Endothelial cell of umbilical vein (primary cell): Measurements from ENCODE around the gene TAPBPL. TPM values are rescaled to one million over a fixed set of nuclear protein-coding genes. Genes with fewer than 3 reads are reported as not detected.

Source experiments
- BruUV-seq: library from RNA; stranded (reverse); fragments of 400-500 nt; replicated peaks from 2 replicates; lab custom pipeline; 2021; lab: Mats Ljungman, UMichigan
- CTCF ChIA-PET: fragments of 300-600, 350-600 bp; sonication (Branson Sonifier 250); formaldehyde crosslinking; loops from one replicate; lab custom pipeline; 2021; ENCODE audit warnings: antibody characterized with exemption, inconsistent platforms; lab: Charles Lee
- POLR2A ChIA-PET: fragments of 300-600, 350-600 bp; sonication (Branson Sonifier 250); formaldehyde crosslinking; loops from one replicate; lab custom pipeline; 2021; ENCODE audit warnings: antibody characterized with exemption, inconsistent platforms; lab: Charles Lee
- DNase-seq: peaks from one replicate; pipeline ENCODE4 v3.0.0-alpha.2; 2011; ENCODE audit warnings: low read depth, low spot score
- FAIRE-seq: peaks from 2 replicates; lab custom pipeline; 2011; peaks lifted over from hg19 to GRCh38; lab: Jason Lieb, UNC
- H2AFZ ChIP-seq: 2 replicates; pipeline ENCODE4 v1.6.0; 2012; ENCODE audit warnings: low read depth, low read length, control low read depth, inconsistent platforms
- H3K27ac ChIP-seq: 2 replicates; pipeline ENCODE4 v1.5.1; 2011; ENCODE audit warnings: low read depth, mild to moderate bottlenecking, control low read depth, low read length, moderate library complexity; ENCODE audit not compliant: insufficient read depth
- H3K27me3 ChIP-seq, 2 experiments: 2 replicates each; pipeline versions ENCODE4 v1.6.0 to v1.6.1; 2011; ENCODE audit warnings: low read length in 2 of 2, mixed read lengths in 1 of 2; ENCODE audit not compliant: control insufficient read depth in 2 of 2, insufficient read depth in 2 of 2
- H3K36me3 ChIP-seq, 2 experiments: 2 replicates in 1 of 2; 3 replicates in 1 of 2; pipeline ENCODE4 v1.5.1; 2011; ENCODE audit warnings: low read length in 2 of 2, mild to moderate bottlenecking in 1 of 2, moderate library complexity in 1 of 2; ENCODE audit not compliant: control insufficient read depth in 2 of 2, insufficient read depth in 2 of 2; ENCODE audit errors: extremely low read depth in 1 of 2
- H3K4me1 ChIP-seq: 3 replicates; pipeline ENCODE4 v1.5.1; 2011; ENCODE audit warnings: mild to moderate bottlenecking, low read length; ENCODE audit not compliant: control insufficient read depth, insufficient read depth; ENCODE audit errors: extremely low read depth
- H3K4me2 ChIP-seq: 2 replicates; pipeline ENCODE4 v1.6.1; 2011; ENCODE audit warnings: low read length, control low read depth, mixed read lengths; ENCODE audit not compliant: insufficient read depth
- H3K4me3 ChIP-seq, 3 experiments: fragments of 200-600 bp in 1 of 3; sonication (generic), shearing (Covaris generic) in 1 of 3; replicated peaks in 1 of 3; 2 replicates each; pipeline ENCODE4 v1.5.1; 2011 to 2016; ENCODE audit warnings: control low read depth in 3 of 3, low read length in 3 of 3, mild to moderate bottlenecking in 2 of 3, inconsistent platforms in 1 of 3, low read depth in 1 of 3, moderate library complexity in 1 of 3; ENCODE audit not compliant: insufficient read depth in 1 of 3
- H3K79me2 ChIP-seq: 2 replicates; pipeline ENCODE4 v1.6.0; 2012; ENCODE audit warnings: low read length, inconsistent platforms; ENCODE audit not compliant: control insufficient read depth, insufficient read depth
- H3K9ac ChIP-seq: replicated peaks from 2 replicates; pipeline ENCODE3; 2011; ENCODE audit warnings: low read length, control low read depth; ENCODE audit not compliant: insufficient read depth; ENCODE audit errors: extremely low read depth
- H3K9me1 ChIP-seq: replicated peaks from 3 replicates; pipeline ENCODE4 v1.6.0; 2011; ENCODE audit warnings: mild to moderate bottlenecking, low read length; ENCODE audit not compliant: control insufficient read depth, insufficient read depth; ENCODE audit errors: extremely low read depth
- H3K9me3 ChIP-seq: replicated peaks from 2 replicates; pipeline ENCODE4 v1.5.1; 2012; ENCODE audit warnings: low read length, inconsistent platforms; ENCODE audit not compliant: control insufficient read depth, insufficient read depth
- H4K20me1 ChIP-seq: replicated peaks from 2 replicates; pipeline ENCODE3; 2011; ENCODE audit warnings: mild to moderate bottlenecking, low read length; ENCODE audit not compliant: control insufficient read depth, insufficient read depth; ENCODE audit errors: extremely low read depth
- EZH2 ChIP-seq: IDR thresholded peaks from 2 replicates; pipeline ENCODE4 v1.6.1; 2012; ENCODE audit warnings: borderline replicate concordance, low read depth, mild to moderate bottlenecking, moderate library complexity, low read length, inconsistent platforms; ENCODE audit not compliant: severe bottlenecking
- FOS ChIP-seq: IDR thresholded peaks from 2 replicates; pipeline ENCODE4 v1.6.1; 2011; ENCODE audit warnings: mild to moderate bottlenecking, low read length, moderate library complexity, borderline replicate concordance; ENCODE audit not compliant: insufficient read depth
- GATA2 ChIP-seq: IDR thresholded peaks from 2 replicates; pipeline ENCODE4 v1.7.0; 2011; ENCODE audit warnings: low read depth, mild to moderate bottlenecking, moderate library complexity, mixed read lengths, low read length; ENCODE audit not compliant: insufficient read length, insufficient read depth
- JUN ChIP-seq: IDR thresholded peaks from 2 replicates; pipeline ENCODE4 v1.6.1; 2011; ENCODE audit warnings: borderline replicate concordance, low read depth; ENCODE audit not compliant: insufficient read length, insufficient read depth
- MYC ChIP-seq: IDR thresholded peaks from one replicate; pipeline ENCODE4 v1.6.1; 2011; ENCODE audit warnings: mild to moderate bottlenecking, low read depth, low read length
- POLR2A ChIP-seq: IDR thresholded peaks from 2 replicates; pipeline ENCODE4 v1.6.1; 2012; ENCODE audit warnings: low read depth, mild to moderate bottlenecking, control low read depth, low read length
- POLR2AphosphoS5 ChIP-seq: IDR thresholded peaks from 2 replicates; pipeline ENCODE4 v1.6.1; 2012; ENCODE audit warnings: low read depth, mild to moderate bottlenecking, control low read depth, low read length, moderate library complexity; ENCODE audit not compliant: insufficient read depth
- dilution Hi-C: fragments of 300-500 bp; cut with MboI; formaldehyde crosslinking; loops from one replicate; pipeline ENCODE4 v1.15.0; 2019; ENCODE audit warnings: low sequenced_read_pairs; ENCODE audit not compliant: extremely low pct_ligation_motif_present
- intact Hi-C: fragments of 100-400 bp; cut with micrococcal nuclease; formaldehyde crosslinking; loops from one replicate; pipeline ENCODE4 v1.10.0; 2022
- polyA plus RNA-seq, 4 experiments: library from polyadenylated mRNA; depleted of rRNA in 3 of 4; stranded (reverse) in 3 of 4; unstranded in 1 of 4; fragments of >200 nt; gene quantifications; 2 replicates each; pipeline versions ENCODE4 v1.2.1 to v1.2.3, GENCODE V29; 2011 to 2012; ENCODE audit warnings: missing spikeins in 1 of 4
- total RNA-seq: library from RNA; stranded (reverse); gene quantifications from 2 replicates; pipeline ENCODE4 v1.2.3, GENCODE V29; 2021
- TF ChIP-seq, protein P1 (sequence below): IDR thresholded peaks from 2 replicates; pipeline ENCODE4 v1.6.1; 2011; ENCODE audit not compliant: insufficient read depth, insufficient read length
- TF ChIP-seq, protein P2 (sequence below), 2 donors: IDR thresholded peaks; 1 replicate in 1 of 2; 2 replicates in 1 of 2; pipeline ENCODE4 v1.5.1; 2011; ENCODE audit warnings: low read length in 2 of 2, mild to moderate bottlenecking in 2 of 2, moderate library complexity in 2 of 2, control low read depth in 1 of 2, inconsistent platforms in 1 of 2, low read depth in 1 of 2; ENCODE audit not compliant: insufficient read depth in 1 of 2; ENCODE audit errors: extremely low read depth in 1 of 2

TAPBPL gene
- total and polyA plus RNA-seq, 2 donors (not counting 3 experiments of a cell fraction or from before 2014, with no cell fraction given), result 11.7 to 28.6 TPM

DNA sequence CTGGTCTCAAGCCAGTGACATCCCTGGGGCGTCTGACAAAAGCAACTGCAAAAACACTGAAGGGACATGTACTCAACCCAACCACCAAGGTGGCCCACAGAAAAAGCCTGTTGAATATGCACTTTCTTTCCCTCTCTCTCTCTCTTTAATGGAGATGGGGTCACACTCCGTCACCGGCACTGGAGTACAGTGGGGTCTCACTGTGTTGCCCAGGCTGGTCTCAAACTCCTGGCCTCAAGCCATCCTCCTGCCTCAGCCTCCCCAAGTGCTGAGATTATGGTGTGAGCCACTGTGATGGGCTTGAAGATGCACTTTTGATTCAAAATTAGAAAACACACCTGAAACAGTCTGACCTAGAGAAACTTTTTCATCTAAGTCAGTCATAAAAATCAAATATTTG lies 14.3 kb upstream of the TAPBPL start:
- intact Hi-C loops, result no loop called here
- Histone ChIP-seq H3K9ac (no peak overlapping the region), H3K79me2 (no peaks in the 10 kb centered on the region), H3K4me2 (no peak overlapping the region), H4K20me1 (no peaks in the 10 kb centered on the region), H2AFZ (no peak overlapping the region), H3K27me3 (no peaks in the 10 kb centered on the region), H3K36me3 (no peaks in the 10 kb centered on the region), H3K27ac (no peak overlapping the region), H3K9me1 (no peaks in the 10 kb centered on the region), H3K4me1 (no peaks in the 10 kb centered on the region), H3K4me3 (no peak overlapping the region), H3K9me3 (no peaks in the 10 kb centered on the region)
- ChIA-PET CTCF (interaction anchor here (1.7 kb wide), 1 partner anchor 13 kb away, joined by 5 read pairs; no protein-coding TSS in a partner anchor), POLR2A (no interaction called here)
- no TSS peak for BruUV-seq
- no peak for FAIRE-seq
- TF ChIP-seq POLR2A, result no peak
- no peak for TF ChIP-seq EZH2
- no peak for TF ChIP-seq MYC
- TF ChIP-seq, protein P1, sequence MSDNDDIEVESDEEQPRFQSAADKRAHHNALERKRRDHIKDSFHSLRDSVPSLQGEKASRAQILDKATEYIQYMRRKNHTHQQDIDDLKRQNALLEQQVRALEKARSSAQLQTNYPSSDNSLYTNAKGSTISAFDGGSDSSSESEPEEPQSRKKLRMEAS, result no peak
- TF ChIP-seq FOS, result no peak
- no peak for TF ChIP-seq POLR2AphosphoS5
- no peak for TF ChIP-seq JUN
- no peak for TF ChIP-seq GATA2
- TF ChIP-seq, protein P2, sequence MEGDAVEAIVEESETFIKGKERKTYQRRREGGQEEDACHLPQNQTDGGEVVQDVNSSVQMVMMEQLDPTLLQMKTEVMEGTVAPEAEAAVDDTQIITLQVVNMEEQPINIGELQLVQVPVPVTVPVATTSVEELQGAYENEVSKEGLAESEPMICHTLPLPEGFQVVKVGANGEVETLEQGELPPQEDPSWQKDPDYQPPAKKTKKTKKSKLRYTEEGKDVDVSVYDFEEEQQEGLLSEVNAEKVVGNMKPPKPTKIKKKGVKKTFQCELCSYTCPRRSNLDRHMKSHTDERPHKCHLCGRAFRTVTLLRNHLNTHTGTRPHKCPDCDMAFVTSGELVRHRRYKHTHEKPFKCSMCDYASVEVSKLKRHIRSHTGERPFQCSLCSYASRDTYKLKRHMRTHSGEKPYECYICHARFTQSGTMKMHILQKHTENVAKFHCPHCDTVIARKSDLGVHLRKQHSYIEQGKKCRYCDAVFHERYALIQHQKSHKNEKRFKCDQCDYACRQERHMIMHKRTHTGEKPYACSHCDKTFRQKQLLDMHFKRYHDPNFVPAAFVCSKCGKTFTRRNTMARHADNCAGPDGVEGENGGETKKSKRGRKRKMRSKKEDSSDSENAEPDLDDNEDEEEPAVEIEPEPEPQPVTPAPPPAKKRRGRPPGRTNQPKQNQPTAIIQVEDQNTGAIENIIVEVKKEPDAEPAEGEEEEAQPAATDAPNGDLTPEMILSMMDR (IDR thresholded peaks at IDR 0.05; ENCODE audit: extremely low read depth in 1 of 2, insufficient read depth in 1 of 2, low read depth in 1 of 2, low read length in 2 of 2), result no peak
- dilution Hi-C loops, result no loop called here
- no peak for DNase-seq
